IPS DF 6.9 (cell line): ENCODE measurements around the gene PLSCR4.

Source experiments
- DNase-seq: peaks from one replicate; pipeline ENCODE4 v3.0.0-alpha.2; 2013; ENCODE audit warnings: low read depth, low spot score
- H3K27ac ChIP-seq: one replicate; pipeline ENCODE4 v1.5.1; 2013; ENCODE audit warnings: low read length, control low read depth
- H3K27me3 ChIP-seq: 2 replicates; pipeline ENCODE4 v1.6.1; 2013; ENCODE audit warnings: mild to moderate bottlenecking, low read length; ENCODE audit not compliant: control insufficient read depth, insufficient read depth
- H3K36me3 ChIP-seq: 2 replicates; pipeline ENCODE4 v1.6.1; 2013; ENCODE audit warnings: low read length; ENCODE audit not compliant: control insufficient read depth, insufficient read depth
- H3K4me1 ChIP-seq: 2 replicates; pipeline ENCODE4 v1.6.1; 2013; ENCODE audit warnings: low read length; ENCODE audit not compliant: control insufficient read depth, insufficient read depth
- H3K4me3 ChIP-seq: 2 replicates; pipeline ENCODE4 v1.5.1; 2013; ENCODE audit warnings: mild to moderate bottlenecking, low read length
- H3K9me3 ChIP-seq: 2 replicates; pipeline ENCODE4 v1.6.1; 2013; ENCODE audit warnings: low read length, inconsistent platforms; ENCODE audit not compliant: control insufficient read depth, insufficient read depth
- WGBS: extraction: QIAGEN DNeasy Blood & Tissue Kit; methylation state at CpG from one replicate; pipeline ENCODE4 v1.1.7; 2013; ENCODE audit warnings: mixed read lengths, missing lambda C conversion rate; ENCODE audit not compliant: insufficient read length, insufficient coverage; 5-methylcytosine and 5-hydroxymethylcytosine counted together

The PLSCR4 gene

DNA sequence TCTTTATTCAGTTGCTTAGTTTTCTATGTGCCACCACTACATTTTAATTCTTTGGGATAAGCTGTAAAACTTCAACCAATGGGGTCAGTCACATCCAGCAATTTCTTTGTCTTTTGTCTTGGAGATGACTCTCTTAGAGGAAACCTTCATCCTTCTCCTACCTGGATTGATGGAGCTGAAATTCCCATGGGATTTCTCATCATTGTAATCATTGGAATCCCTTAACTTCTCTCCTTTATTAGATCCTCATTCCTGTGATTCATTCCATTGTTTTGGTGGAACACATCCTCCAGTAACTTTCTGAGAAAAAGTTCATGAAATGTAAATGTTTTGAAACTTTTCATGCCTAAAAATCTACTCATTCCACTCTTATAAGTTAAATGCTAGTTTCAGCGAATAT, 80.3 kb downstream of the PLSCR4 start:
- no peaks in the 10 kb centered on the region for H3K27me3 ChIP-seq
- H3K9me3 ChIP-seq, result no peaks in the 10 kb centered on the region
- H3K4me1 ChIP-seq, result no peaks in the 10 kb centered on the region
- no peak overlapping the region for H3K4me3 ChIP-seq
- H3K36me3 ChIP-seq, result no peaks in the 10 kb centered on the region
- H3K27ac ChIP-seq, result no peak overlapping the region
- DNase-seq, result no peak
- no CpG with 5 or more reads among the region's 1 CpG for WGBS

DNA sequence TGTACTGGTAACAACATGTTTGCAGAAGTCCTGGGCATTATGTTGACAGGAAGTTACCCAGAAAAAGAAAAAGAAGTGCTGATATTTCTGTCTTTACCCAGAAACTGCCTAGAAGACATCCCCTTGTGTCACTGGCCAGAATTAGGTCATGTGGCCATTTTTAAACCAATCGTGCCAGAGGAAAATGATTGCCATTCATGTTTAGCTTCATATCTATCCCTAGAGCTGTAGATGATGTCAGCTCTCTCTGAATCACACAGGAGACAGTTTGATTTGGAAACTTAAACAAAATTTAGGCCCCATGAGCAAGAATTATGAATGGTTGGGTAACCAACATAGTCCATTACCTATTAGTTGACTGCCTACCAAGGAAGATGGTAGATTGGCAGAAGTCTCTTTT, 81.0 kb downstream of the PLSCR4 start:
- Histone ChIP-seq H3K9me3 (no peaks in the 10 kb centered on the region), H3K27me3 (no peaks in the 10 kb centered on the region), H3K4me1 (no peaks in the 10 kb centered on the region), H3K27ac (no peak overlapping the region), H3K4me3 (no peak overlapping the region), H3K36me3 (no peaks in the 10 kb centered on the region)
- no peak for DNase-seq
- no CpG with 5 or more reads among the region's 1 CpG for WGBS

DNA sequence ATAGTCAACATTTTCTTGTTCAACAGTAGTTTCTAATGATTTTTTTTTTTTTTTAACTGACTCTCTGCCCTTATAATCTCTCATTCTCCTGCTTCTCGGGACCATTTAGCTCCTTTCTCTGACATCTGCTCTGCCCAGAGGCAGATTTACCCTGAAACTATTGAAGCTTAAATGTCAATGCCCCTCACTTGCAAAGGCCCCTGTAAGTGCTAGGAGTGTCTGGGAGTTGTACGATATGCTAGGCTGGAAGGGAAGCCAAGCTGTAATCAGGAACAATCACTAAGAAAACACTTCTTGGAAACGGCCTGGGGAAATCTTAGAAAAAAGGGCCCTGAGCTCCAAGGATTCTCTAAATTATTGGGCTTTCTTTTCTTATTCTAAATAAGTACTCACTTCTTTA, 84.1 kb downstream of the PLSCR4 start:
- WGBS, result no CpG with 5 or more reads among the region's 3 CpGs
- no peaks in the 10 kb centered on the region for H3K27me3 ChIP-seq
- no peak overlapping the region for H3K27ac ChIP-seq
- no peaks in the 10 kb centered on the region for H3K9me3 ChIP-seq
- no peaks in the 10 kb centered on the region for H3K4me1 ChIP-seq
- no peak for DNase-seq
- H3K36me3 ChIP-seq, result no peaks in the 10 kb centered on the region
- H3K4me3 ChIP-seq, result no peak overlapping the region

- Histone ChIP-seq H3K27me3 (no peaks in the 10 kb centered on the region), H3K9me3 (no peaks in the 10 kb centered on the region), H3K27ac (no peak overlapping the region), H3K36me3 (no peaks in the 10 kb centered on the region), H3K4me3 (no peak overlapping the region), H3K4me1 (no peaks in the 10 kb centered on the region)
- DNase-seq, result no peak
- WGBS, result no CpG with 5 or more reads among the region's 4 CpGs
These were observed 84.5 kb downstream of the PLSCR4 start for GRCh38 chr3:146166415-146166821.

DNA sequence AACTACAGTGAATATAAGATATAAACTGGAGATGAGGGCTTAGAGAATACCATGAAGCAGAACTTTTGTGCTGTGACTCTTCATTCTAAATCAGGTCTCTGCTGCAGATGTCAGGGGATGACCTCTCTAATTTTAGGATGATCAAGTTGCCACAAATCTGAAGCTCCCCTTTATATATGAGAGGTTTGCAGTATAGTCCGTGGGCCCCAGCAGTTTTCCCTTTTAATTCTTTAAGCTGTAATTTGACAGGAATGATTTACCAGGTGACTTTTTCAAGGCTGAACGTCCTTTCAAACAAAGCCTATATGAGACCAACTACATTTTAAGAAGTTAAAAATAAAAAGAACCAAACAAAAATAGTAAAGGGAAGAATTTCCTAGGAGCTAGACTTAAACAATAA, 85.0 kb downstream of the PLSCR4 start:
- H3K4me1 ChIP-seq, result no peaks in the 10 kb centered on the region

DNA sequence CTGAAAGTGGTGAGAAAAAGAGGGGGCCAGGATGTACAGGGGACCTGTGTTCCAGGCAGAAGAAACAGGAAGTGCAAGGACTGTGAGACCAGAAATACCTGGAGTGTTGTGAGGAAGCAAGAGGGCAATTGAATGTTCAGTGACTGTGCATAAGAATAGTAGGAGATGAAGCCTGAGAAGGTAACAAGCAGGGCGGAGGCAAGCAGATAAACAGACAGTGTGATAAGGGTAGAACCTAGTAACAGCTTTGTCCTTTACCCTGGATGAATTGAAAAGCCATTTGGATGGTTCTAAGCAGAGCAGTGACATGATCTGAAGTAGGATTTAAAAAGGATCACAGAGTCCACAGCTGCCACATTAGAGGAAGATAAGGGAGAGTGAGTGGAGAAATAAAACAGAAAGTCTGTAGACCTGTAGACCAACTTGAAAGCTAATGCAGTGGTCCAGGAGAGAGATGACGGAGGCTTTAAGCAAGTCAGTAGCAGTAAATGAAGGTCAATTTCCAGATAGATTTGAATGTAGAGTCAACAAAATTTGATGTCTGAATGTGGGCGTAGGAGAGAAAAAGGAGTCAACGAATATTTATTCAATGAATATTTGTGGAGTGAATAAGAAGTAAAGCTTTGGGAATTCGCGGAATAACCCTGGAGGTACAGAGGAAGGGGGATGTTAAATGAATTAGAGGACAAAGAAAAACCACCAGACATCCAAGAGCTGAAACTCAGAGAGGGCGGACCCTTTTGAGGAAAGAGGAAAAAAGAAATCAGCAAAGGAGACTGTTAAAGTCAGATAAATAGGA, 85.7 kb downstream of the PLSCR4 start:
- no peaks in the 10 kb centered on the region for H3K9me3 ChIP-seq
- no peak for DNase-seq
- H3K36me3 ChIP-seq, result no peaks in the 10 kb centered on the region
- H3K27me3 ChIP-seq, result no peaks in the 10 kb centered on the region
- H3K4me1 ChIP-seq, result no peaks in the 10 kb centered on the region
- H3K4me3 ChIP-seq, result no peak overlapping the region
- WGBS, result no CpG with 5 or more reads among the region's 7 CpGs
- H3K27ac ChIP-seq, result no peak overlapping the region

More for the DNA sequence above, 85.0 kb downstream of the PLSCR4 start:
- Histone ChIP-seq H3K36me3 (no peaks in the 10 kb centered on the region), H3K9me3 (no peaks in the 10 kb centered on the region), H3K27me3 (no peaks in the 10 kb centered on the region), H3K4me3 (no peak overlapping the region), H3K27ac (no peak overlapping the region)
- WGBS, result no CpG with 5 or more reads among the region's 2 CpGs
- no peak for DNase-seq

GRCh38 chr3:146164506-146164905, 86.4 kb downstream of the PLSCR4 start:
- Histone ChIP-seq H3K4me3 (no peak overlapping the region), H3K4me1 (no peaks in the 10 kb centered on the region), H3K9me3 (no peaks in the 10 kb centered on the region), H3K27ac (no peak overlapping the region), H3K27me3 (no peaks in the 10 kb centered on the region), H3K36me3 (no peaks in the 10 kb centered on the region)
- no peak for DNase-seq

DNA sequence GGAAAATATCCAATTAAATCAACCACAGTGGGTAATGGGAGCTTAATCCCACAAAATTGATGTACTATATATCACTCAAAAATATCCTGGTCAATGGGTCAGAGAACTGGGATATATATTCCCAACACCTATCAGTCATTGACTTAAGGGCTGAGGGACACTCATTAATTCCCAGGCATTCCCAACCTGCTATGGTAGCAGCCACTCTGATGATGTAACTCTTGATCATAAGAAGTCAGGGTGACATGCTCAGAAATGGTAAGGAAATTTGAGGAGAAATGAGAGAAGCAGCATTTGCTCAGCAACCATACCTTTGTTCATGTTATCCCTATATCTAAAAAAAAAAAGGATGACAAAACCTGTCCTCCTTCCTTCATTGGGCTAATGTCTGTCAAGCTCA, 86.8 kb downstream of the PLSCR4 start:
- Histone ChIP-seq H3K9me3 (no peaks in the 10 kb centered on the region), H3K4me3 (no peak overlapping the region), H3K4me1 (no peaks in the 10 kb centered on the region), H3K27ac (no peak overlapping the region), H3K36me3 (no peaks in the 10 kb centered on the region), H3K27me3 (no peaks in the 10 kb centered on the region)
- DNase-seq, result no peak

DNA sequence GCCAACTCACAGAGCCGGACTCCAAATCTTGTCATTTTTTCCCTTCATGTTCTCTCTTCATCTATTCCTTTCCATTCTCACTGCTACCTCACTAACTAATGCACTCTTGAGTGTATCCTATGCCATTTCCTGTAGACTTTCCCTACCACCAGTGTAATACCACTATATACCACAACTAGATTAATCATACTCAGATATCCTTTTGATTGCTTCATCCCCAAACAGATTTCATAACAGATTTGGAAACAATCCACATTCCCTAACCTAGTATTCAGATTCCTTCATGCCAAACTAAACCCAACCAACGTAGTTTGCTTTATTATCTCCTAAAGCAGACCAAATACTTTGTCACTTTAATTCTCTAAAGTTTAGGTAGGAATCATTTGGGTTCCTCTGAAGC, 87.3 kb downstream of the PLSCR4 start:
- Histone ChIP-seq H3K4me3 (no peak overlapping the region), H3K36me3 (no peaks in the 10 kb centered on the region), H3K9me3 (no peaks in the 10 kb centered on the region), H3K4me1 (peaks cover 1% of the 10 kb centered on the region; the same call in 1 of the 2 replicates), H3K27me3 (no peaks in the 10 kb centered on the region), H3K27ac (no peak overlapping the region)
- no CpG with 5 or more reads among the region's 2 CpGs for WGBS
- DNase-seq, result no peak

GRCh38 chr3:146162561-146162960, 88.3 kb downstream of the PLSCR4 start:
- DNase-seq, result no peak
- Histone ChIP-seq H3K36me3 (no peaks in the 10 kb centered on the region), H3K27ac (no peak overlapping the region), H3K27me3 (no peaks in the 10 kb centered on the region), H3K4me1 (peaks cover 1% of the 10 kb centered on the region; the same call in 1 of the 2 replicates), H3K4me3 (no peak overlapping the region), H3K9me3 (no peaks in the 10 kb centered on the region)
- WGBS, result no CpG with 5 or more reads among the region's 2 CpGs

DNA sequence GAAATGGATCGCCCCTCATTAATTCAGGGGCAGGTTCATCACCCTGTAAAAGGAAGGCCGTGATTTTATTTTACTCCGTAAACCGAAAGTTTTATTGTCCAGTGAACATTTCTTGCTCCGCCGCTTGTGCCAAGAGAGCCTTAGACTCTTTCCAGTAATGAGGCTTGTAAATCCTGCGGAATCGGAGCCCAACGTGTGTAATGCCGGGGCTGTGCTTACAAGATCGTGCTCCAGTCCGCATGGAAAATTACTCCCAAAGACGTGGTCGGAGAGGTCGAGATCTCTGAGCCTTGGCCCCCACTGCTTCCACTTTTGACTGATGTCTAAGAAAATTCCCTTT, 89.3 kb downstream of the PLSCR4 start:
- no CpG with 5 or more reads among the region's 15 CpGs for WGBS
- Histone ChIP-seq H3K4me1 (peaks cover 1% of the 10 kb centered on the region; the same call in 1 of the 2 replicates), H3K27ac (no peak overlapping the region), H3K9me3 (no peaks in the 10 kb centered on the region), H3K4me3 (peak overlapping the region; percentile 85; the same call in 1 of the 2 replicates), H3K36me3 (no peaks in the 10 kb centered on the region), H3K27me3 (no peaks in the 10 kb centered on the region)
- DNase-seq, result no peak
